Esophagus squamous epithelium (tissue), 4 donors: Measurements from ENCODE around the gene SHOC2.

ENCODE experiments used
- CTCF ChIP-seq, 6 experiments: fragments of 450-650 bp in 4 of 6; fragments of 200-600 bp in 2 of 6; sonication (generic) in 2 of 6; IDR thresholded peaks; one replicate each; pipeline ENCODE4 v1.5.1; 2016 to 2019; ENCODE audit warnings: antibody characterized with exemption in 6 of 6, mild to moderate bottlenecking in 4 of 6, moderate library complexity in 4 of 6
- POLR2A ChIP-seq, 4 donors: fragments of 450-650 bp; IDR thresholded peaks; one replicate each; pipeline ENCODE4 v1.6.1; 2017; ENCODE audit warnings: antibody characterized with exemption in 4 of 4, mild to moderate bottlenecking in 4 of 4, moderate library complexity in 3 of 4

- no peak for TF ChIP-seq CTCF (IDR thresholded peaks at IDR 0.05)
- TF ChIP-seq POLR2A (IDR thresholded peaks at IDR 0.05) = no peak
These were observed 43.8 kb downstream of the SHOC2 start for GRCh38 chr10:110963162-110963561.
